Progenitor cell of endocrine pancreas (in vitro differentiated cells): ENCODE measurements around the gene GAP43. TPM values are rescaled to one million over a fixed set of nuclear protein-coding genes. Genes with fewer than 3 reads are reported as not detected.

Experiments used
- DNase-seq: peaks from one replicate; pipeline ENCODE4 v3.0.0; 2021; ENCODE audit warnings: low spot score; ENCODE audit not compliant: unreplicated experiment
- H3K27ac Mint-ChIP-seq: 2 replicates; pipeline ENCODE4 v1.8.0; 2021; ENCODE audit warnings: mild to moderate bottlenecking, moderate library complexity, mixed read lengths
- H3K27me3 Mint-ChIP-seq: 2 replicates; pipeline ENCODE4 v1.8.0; 2021; ENCODE audit warnings: mixed read lengths
- H3K36me3 Mint-ChIP-seq: 2 replicates; pipeline ENCODE4 v1.8.0; 2022; ENCODE audit warnings: mixed read lengths; ENCODE audit not compliant: insufficient read depth
- H3K4me1 Mint-ChIP-seq: 2 replicates; pipeline ENCODE4 v1.8.0; 2021; ENCODE audit warnings: low read depth, mixed read lengths
- H3K4me3 Mint-ChIP-seq: 2 replicates; pipeline ENCODE4 v1.8.0; 2021; ENCODE audit warnings: low read depth, mild to moderate bottlenecking, moderate library complexity, mixed read lengths
- H3K9me3 Mint-ChIP-seq: 2 replicates; pipeline ENCODE4 v1.8.0; 2021; ENCODE audit warnings: low read depth, mixed read lengths
- CTCF ChIP-seq: fragments of 200-600 bp; sonication (generic); IDR thresholded peaks from one replicate; pipeline ENCODE4 v1.5.0; 2021; ENCODE audit warnings: antibody characterized with exemption, mild to moderate bottlenecking; ENCODE audit not compliant: unreplicated experiment
- total RNA-seq: library from RNA; stranded (reverse); gene quantifications from 2 replicates; pipeline ENCODE4 v1.2.1, GENCODE V29; 2021

The GAP43 gene
- total RNA-seq, 1 donor from 2014 or later, result 9.6 TPM

- no peak for DNase-seq
- Mint-ChIP-seq H3K9me3 (no peaks in the 10 kb centered on the region), H3K4me3 (no peak overlapping the region), H3K4me1 (no peaks in the 10 kb centered on the region), H3K36me3 (no peaks in the 10 kb centered on the region), H3K27me3 (no peaks in the 10 kb centered on the region), H3K27ac (no peak overlapping the region)
- TF ChIP-seq CTCF, result no peak
Observed at GRCh38 chr3:115581362-115582135, 41.8 kb upstream of the GAP43 start.

DNA sequence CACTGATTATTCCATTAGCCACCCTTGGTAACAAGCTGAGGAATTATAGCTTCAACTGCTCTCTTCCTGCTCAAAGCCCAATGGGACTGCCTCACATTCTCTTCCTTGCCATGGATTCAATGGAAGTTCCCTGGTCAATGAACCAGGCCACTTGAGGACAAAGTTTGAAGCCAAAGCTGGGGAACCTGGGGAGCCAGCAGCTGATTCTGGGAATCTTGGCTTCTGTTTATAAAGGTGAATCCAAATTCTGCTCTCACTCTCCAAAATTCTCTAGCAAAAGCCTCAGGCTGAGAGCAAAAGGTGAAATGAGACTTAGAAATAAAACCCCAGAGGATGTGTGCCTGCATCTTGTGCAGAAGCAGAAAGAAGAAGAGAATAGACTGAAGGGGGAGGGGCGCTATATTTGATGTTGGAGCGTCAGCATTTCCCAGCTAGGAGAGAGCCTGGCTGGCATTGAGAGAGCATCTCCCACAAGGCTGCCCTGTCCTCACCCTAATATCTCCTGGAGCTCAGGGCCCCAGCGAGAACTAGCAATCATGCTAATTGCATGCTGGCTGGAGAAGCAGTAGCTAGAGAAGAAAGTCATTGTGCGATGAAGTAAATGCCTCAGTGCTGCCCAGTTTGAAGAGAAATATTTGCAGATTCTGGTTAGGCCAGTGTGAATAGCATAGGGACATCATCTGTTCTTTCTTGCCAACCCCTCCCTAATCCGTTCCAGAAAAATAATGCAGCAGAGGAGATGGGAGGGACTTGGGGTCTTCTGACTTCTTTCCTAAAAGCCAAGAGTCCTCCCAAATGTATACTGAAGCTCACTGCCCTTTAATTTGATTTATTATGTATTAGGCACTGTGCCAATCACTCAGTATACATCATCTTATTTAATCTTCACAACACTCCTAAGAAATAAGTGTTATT lies 34.9 kb upstream of the GAP43 start:
- Mint-ChIP-seq H3K36me3 (no peaks in the 10 kb centered on the region), H3K9me3 (peaks cover under 1% of the 10 kb centered on the region), H3K27me3 (no peaks in the 10 kb centered on the region), H3K27ac (no peak overlapping the region), H3K4me1 (no peaks in the 10 kb centered on the region), H3K4me3 (no peak overlapping the region)
- no peak for DNase-seq
- TF ChIP-seq CTCF, result no peak

GRCh38 chr3:115590873-115591272 lies 32.4 kb upstream of the GAP43 start:
- H3K4me3 Mint-ChIP-seq, result no peak overlapping the region
- no peak overlapping the region for H3K27ac Mint-ChIP-seq
- no peaks in the 10 kb centered on the region for H3K27me3 Mint-ChIP-seq
- no peaks in the 10 kb centered on the region for H3K4me1 Mint-ChIP-seq
- H3K36me3 Mint-ChIP-seq, result peaks cover 3% of the 10 kb centered on the region
- TF ChIP-seq CTCF, result no peak
- no peak for DNase-seq
- peaks cover 14% of the 10 kb centered on the region for H3K9me3 Mint-ChIP-seq

- H3K27me3 Mint-ChIP-seq, result no peaks in the 10 kb centered on the region
- DNase-seq, result no peak
- H3K27ac Mint-ChIP-seq, result no peak overlapping the region
- H3K4me3 Mint-ChIP-seq, result no peak overlapping the region
- TF ChIP-seq CTCF, result no peak
- H3K36me3 Mint-ChIP-seq, result peaks cover 3% of the 10 kb centered on the region
- peaks cover 18% of the 10 kb centered on the region for H3K9me3 Mint-ChIP-seq
- no peaks in the 10 kb centered on the region for H3K4me1 Mint-ChIP-seq
Observed at GRCh38 chr3:115595611-115596275, 27.6 kb upstream of the GAP43 start.

- no peak for DNase-seq
- Mint-ChIP-seq H3K36me3 (peaks cover 3% of the 10 kb centered on the region), H3K9me3 (peaks cover 18% of the 10 kb centered on the region), H3K4me1 (no peaks in the 10 kb centered on the region), H3K27me3 (no peaks in the 10 kb centered on the region), H3K27ac (no peak overlapping the region), H3K4me3 (no peak overlapping the region)
- no peak for TF ChIP-seq CTCF
Observed at GRCh38 chr3:115598216-115598615, 25.1 kb upstream of the GAP43 start.
